ENCODE data around the gene LMTK3. TPM values are rescaled to one million over a fixed set of nuclear protein-coding genes. Genes with fewer than 3 reads are reported as not detected.

LMTK3 gene
- total RNA-seq, 3 donors from 2014 or later (not counting 1 experiment from before 2014, with no cell fraction given) = 0.64 to 2.9 (median 1.9) TPM

DNA sequence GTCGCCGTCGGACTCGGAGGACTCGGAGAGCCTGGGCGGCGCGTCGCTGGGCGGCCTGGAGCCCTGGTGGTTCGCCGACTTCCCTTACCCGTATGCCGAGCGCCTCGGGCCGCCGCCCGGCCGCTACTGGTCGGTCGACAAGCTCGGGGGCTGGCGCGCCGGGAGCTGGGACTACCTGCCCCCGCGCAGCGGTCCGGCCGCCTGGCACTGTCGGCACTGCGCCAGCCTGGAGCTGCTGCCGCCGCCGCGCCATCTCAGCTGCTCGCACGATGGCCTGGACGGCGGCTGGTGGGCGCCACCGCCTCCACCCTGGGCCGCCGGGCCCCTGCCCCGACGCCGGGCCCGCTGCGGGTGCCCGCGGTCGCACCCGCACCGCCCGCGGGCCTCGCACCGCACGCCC, 68.4 kb downstream of the LMTK3 start:
- intact Hi-C loops (cut with micrococcal nuclease) = no loop called here
- no peak overlapping the region for H3K4me3 Mint-ChIP-seq
- no peak for ATAC-seq

DNA sequence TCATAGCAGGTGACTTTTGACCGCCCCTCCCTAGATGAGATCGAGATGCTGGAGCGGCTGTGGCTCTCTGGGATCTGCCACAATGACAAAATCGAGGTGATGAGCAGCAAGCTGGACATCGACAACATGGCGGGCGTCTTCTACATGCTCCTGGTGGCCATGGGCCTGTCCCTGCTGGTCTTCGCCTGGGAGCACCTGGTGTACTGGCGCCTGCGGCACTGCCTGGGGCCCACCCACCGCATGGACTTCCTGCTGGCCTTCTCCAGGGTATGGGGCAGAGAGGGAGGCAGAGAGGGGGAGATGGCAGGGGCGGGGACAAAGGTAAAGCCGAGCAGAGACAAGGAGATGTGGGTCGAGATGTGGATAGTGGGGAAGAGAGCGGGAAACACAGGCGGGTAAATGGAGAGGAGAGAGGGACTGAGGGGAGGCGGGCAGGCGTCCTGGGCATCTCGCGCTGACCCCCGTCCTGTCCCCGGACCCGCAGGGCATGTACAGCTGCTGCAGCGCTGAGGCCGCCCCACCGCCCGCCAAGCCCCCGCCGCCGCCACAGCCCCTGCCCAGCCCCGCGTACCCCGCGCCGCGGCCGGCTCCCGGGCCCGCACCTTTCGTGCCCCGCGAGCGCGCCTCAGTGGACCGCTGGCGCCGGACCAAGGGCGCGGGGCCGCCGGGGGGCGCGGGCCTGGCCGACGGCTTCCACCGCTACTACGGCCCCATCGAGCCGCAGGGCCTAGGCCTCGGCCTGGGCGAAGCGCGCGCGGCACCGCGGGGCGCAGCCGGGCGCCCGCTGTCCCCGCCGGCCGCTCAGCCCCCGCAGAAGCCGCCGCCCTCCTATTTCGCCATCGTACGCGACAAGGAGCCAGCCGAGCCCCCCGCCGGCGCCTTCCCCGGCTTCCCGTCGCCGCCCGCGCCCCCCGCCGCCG, 69.3 kb downstream of the LMTK3 start:
- no peak for ATAC-seq
- Mint-ChIP-seq H3K27ac (no peak overlapping the region), H3K27me3 (ENCODE audit: low read depth in 2 of 2) (peaks cover 14 to 28% of the 10 kb centered on the region in 2 donors), H3K4me3 (peak overlapping the region; percentile 61), H3K4me1 (peaks cover 24 to 26% of the 10 kb centered on the region in 2 donors), H3K9me3 (no peaks in the 10 kb centered on the region), H3K36me3 (no peaks in the 10 kb centered on the region)
- TF ChIP-seq, protein P1, sequence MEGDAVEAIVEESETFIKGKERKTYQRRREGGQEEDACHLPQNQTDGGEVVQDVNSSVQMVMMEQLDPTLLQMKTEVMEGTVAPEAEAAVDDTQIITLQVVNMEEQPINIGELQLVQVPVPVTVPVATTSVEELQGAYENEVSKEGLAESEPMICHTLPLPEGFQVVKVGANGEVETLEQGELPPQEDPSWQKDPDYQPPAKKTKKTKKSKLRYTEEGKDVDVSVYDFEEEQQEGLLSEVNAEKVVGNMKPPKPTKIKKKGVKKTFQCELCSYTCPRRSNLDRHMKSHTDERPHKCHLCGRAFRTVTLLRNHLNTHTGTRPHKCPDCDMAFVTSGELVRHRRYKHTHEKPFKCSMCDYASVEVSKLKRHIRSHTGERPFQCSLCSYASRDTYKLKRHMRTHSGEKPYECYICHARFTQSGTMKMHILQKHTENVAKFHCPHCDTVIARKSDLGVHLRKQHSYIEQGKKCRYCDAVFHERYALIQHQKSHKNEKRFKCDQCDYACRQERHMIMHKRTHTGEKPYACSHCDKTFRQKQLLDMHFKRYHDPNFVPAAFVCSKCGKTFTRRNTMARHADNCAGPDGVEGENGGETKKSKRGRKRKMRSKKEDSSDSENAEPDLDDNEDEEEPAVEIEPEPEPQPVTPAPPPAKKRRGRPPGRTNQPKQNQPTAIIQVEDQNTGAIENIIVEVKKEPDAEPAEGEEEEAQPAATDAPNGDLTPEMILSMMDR (IDR thresholded peaks at IDR 0.05) = no peak
- no peak for DNase-seq
- no peak overlapping the region for H3K27ac ChIP-seq (ENCODE audit: low read length)
- intact Hi-C loops (cut with micrococcal nuclease) = no loop called here
- no peak overlapping the region for H3K4me3 ChIP-seq (ENCODE audit: low read length)
- H3K36me3 ChIP-seq (ENCODE audit: control insufficient read depth, insufficient read depth, low read length) = no peaks in the 10 kb centered on the region
- WGBS (ENCODE audit: insufficient coverage) = 45% methylated on average over 94 of the region's 94 CpGs
- peaks cover 28% of the 10 kb centered on the region for H3K4me1 ChIP-seq (ENCODE audit: control insufficient read depth, insufficient read depth, low read length)
- H3K27me3 ChIP-seq (ENCODE audit: control insufficient read depth, insufficient read depth, low read length) = peaks cover 20% of the 10 kb centered on the region
- H3K9me3 ChIP-seq (ENCODE audit: control insufficient read depth, insufficient read depth, low read length) = no peaks in the 10 kb centered on the region

More for the DNA sequence above, 68.4 kb downstream of the LMTK3 start:
- 3% methylated on average over 60 of the region's 60 CpGs for WGBS (ENCODE audit: insufficient coverage)
- peaks cover 9 to 23% of the 10 kb centered on the region in 2 donors for H3K27me3 Mint-ChIP-seq (ENCODE audit: low read depth in 2 of 2)
- H3K27ac ChIP-seq (ENCODE audit: low read length) = no peak overlapping the region
- peaks cover 28% of the 10 kb centered on the region for H3K4me1 ChIP-seq (ENCODE audit: control insufficient read depth, insufficient read depth, low read length)
- peak in 1 of 2 donors; percentile 43 for DNase-seq
- TF ChIP-seq, protein P1 (IDR thresholded peaks at IDR 0.05) = no peak
- H3K36me3 ChIP-seq (ENCODE audit: control insufficient read depth, insufficient read depth, low read length) = peaks cover 4% of the 10 kb centered on the region
- H3K36me3 Mint-ChIP-seq = no peaks in the 10 kb centered on the region
- H3K27me3 ChIP-seq (ENCODE audit: control insufficient read depth, insufficient read depth, low read length) = peaks cover 20% of the 10 kb centered on the region
- H3K27ac Mint-ChIP-seq = no peak overlapping the region
- peaks cover 26 to 27% of the 10 kb centered on the region in 2 donors for H3K4me1 Mint-ChIP-seq
- no peaks in the 10 kb centered on the region for H3K9me3 Mint-ChIP-seq
- H3K4me3 ChIP-seq (ENCODE audit: low read length) = no peak overlapping the region
- H3K9me3 ChIP-seq (ENCODE audit: control insufficient read depth, insufficient read depth, low read length) = no peaks in the 10 kb centered on the region

DNA sequence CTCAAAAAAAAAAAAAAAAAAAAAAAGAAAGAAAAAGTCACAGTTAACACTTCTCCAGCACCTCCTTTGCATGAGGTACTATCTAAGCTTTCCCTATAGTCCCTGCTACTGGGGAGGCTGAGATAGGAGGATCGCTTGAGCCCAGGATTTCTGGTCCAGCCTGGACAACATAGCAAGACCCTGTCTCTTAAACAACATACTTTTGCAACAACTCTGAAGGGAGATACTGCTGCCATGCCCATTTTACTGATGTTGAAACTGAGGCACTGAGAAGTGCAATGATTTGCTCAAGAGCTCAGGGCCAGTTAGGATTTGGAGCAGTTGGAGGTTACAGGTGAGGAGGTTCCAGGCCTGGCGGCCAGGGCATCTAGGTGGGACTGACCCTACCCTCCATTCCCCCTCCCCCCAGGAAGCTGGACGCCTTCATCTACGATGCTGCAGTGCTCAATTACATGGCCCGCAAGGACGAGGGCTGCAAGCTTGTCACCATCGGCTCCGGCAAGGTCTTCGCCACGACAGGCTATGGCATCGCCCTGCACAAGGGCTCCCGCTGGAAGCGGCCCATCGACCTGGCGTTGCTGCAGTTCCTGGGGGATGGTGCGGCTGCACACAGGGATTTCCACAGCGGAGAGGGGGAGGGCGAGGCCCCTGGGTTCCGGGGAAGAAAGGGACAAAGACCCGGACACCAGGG, 70.1 kb downstream of the LMTK3 start:
- H3K4me1 Mint-ChIP-seq = peaks cover 24% of the 10 kb centered on the region in 2 donors
- Histone ChIP-seq H3K4me1 (ENCODE audit: control insufficient read depth, insufficient read depth, low read length) (peaks cover 25% of the 10 kb centered on the region), H3K9me3 (ENCODE audit: control insufficient read depth, insufficient read depth, low read length) (no peaks in the 10 kb centered on the region), H3K4me3 (ENCODE audit: low read length) (no peak overlapping the region), H3K27me3 (ENCODE audit: control insufficient read depth, insufficient read depth, low read length) (peaks cover 20% of the 10 kb centered on the region), H3K27ac (ENCODE audit: low read length) (no peak overlapping the region), H3K36me3 (ENCODE audit: control insufficient read depth, insufficient read depth, low read length) (no peaks in the 10 kb centered on the region)
- no peaks in the 10 kb centered on the region for H3K36me3 Mint-ChIP-seq
- no peak overlapping the region for H3K27ac Mint-ChIP-seq
- no peak for DNase-seq
- TF ChIP-seq, protein P1 (IDR thresholded peaks at IDR 0.05) = no peak
- H3K4me3 Mint-ChIP-seq = peak overlapping the region; percentile 61
- WGBS (ENCODE audit: insufficient coverage) = 96% methylated on average over 19 of the region's 20 CpGs
- ATAC-seq = no peak
- peaks cover 23 to 28% of the 10 kb centered on the region in 2 donors for H3K27me3 Mint-ChIP-seq (ENCODE audit: low read depth in 2 of 2)
- intact Hi-C loops (cut with micrococcal nuclease) = no loop called here
- H3K9me3 Mint-ChIP-seq = no peaks in the 10 kb centered on the region
